ENCODE results near the gene ZNF506.
"Not testable (repeated sequence)": the region's sequence is repeated elsewhere in the genome, so short reads cannot be mapped to it uniquely, and the experiment has no call there.

The ZNF506 gene

GRCh38 chr19:19743921-19744320 lies 77.6 kb downstream of the ZNF506 start:
- not testable (repeated sequence) for DNase-seq

GRCh38 chr19:19743176-19743575 lies 78.4 kb downstream of the ZNF506 start:
- no peak for DNase-seq

- DNase-seq, result no peak
Observed at GRCh38 chr19:19742773-19743172, 78.8 kb downstream of the ZNF506 start.

Measured in NCI-H1105 (cell line).